ENCODE results near the gene RBM17. TPM values are rescaled to one million over a fixed set of nuclear protein-coding genes. Genes with fewer than 3 reads are reported as not detected.

Gene RBM17
- total RNA-seq, 3 donors from 2014 or later: 231 to 261 (median 237) TPM

DNA sequence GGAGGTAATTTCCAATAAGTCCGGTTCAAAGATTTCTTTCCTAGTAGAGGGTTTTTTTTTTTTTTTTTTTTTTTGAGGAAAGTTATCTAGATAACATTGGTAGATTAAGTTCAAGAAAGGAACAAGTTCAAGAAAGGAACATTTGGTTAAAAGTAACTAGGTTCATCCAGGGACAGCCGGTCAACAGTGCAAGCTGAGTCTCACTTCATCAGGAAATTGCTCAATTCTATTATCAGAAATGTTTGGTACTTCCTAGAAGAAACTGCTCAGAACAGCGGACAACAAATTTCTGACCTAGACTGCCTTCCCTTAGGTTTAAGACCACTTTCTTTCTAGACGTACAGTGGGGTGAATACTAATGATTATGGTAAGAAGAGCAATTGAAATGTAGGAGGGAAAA, 23.0 kb upstream of the RBM17 start:
- DNase-seq: no peak
- Mint-ChIP-seq H3K4me1 (ENCODE audit: low read depth) (peaks cover 70% of the 10 kb centered on the region), H3K9me3 (no peaks in the 10 kb centered on the region), H3K4me3 (peak overlapping the region; percentile 5), H3K36me3 (ENCODE audit: insufficient read depth) (peaks cover 8% of the 10 kb centered on the region), H3K27me3 (ENCODE audit: low read depth) (no peaks in the 10 kb centered on the region)
- no peak for ATAC-seq

DNA sequence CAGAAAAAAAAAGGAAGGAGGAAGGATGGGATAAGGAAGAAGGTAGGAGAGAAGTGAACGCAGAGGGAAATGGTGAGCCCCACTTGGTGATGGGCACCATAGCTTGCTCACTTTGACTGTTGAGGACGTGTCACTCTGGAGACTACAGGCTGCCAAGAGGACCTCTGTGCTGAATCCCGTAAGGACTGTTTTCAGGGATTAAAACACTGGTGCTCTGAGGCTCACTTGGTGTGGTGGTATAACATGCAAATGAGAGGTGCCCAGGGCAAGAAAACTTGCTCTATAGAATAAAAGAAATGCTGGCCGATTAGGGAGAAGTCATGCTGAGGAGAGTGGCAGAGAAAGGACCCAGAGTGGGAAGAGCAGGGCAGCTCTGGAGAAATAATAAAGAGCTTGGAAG, 21.4 kb upstream of the RBM17 start:
- ATAC-seq (no peak), DNase-seq (no peak)
- Mint-ChIP-seq H3K27me3 (ENCODE audit: low read depth) (no peaks in the 10 kb centered on the region), H3K36me3 (ENCODE audit: insufficient read depth) (peaks cover 3% of the 10 kb centered on the region), H3K9me3 (no peaks in the 10 kb centered on the region), H3K4me1 (ENCODE audit: low read depth) (peaks cover 84% of the 10 kb centered on the region), H3K4me3 (no peak overlapping the region)

- Mint-ChIP-seq H3K36me3 (ENCODE audit: insufficient read depth) (peaks cover 3% of the 10 kb centered on the region), H3K4me3 (peak overlapping the region; percentile 37), H3K9me3 (no peaks in the 10 kb centered on the region), H3K4me1 (ENCODE audit: low read depth) (peaks cover 84% of the 10 kb centered on the region), H3K27me3 (ENCODE audit: low read depth) (no peaks in the 10 kb centered on the region)
- DNase-seq (no peak), ATAC-seq (no peak)
Measured at GRCh38 chr10:6068006-6068405, 20.8 kb upstream of the RBM17 start.

GRCh38 chr10:6068422-6068821, 20.4 kb upstream of the RBM17 start:
- Mint-ChIP-seq H3K36me3 (ENCODE audit: insufficient read depth) (peaks cover 3% of the 10 kb centered on the region), H3K4me3 (peak overlapping the region; percentile 37), H3K27me3 (ENCODE audit: low read depth) (no peaks in the 10 kb centered on the region), H3K4me1 (ENCODE audit: low read depth) (peaks cover 87% of the 10 kb centered on the region), H3K9me3 (no peaks in the 10 kb centered on the region)
- ATAC-seq (peak in 1 of 2 donors; percentile 36), DNase-seq (no peak)

GRCh38 chr10:6069081-6069931, 19.5 kb upstream of the RBM17 start:
- Mint-ChIP-seq H3K9me3 (no peaks in the 10 kb centered on the region), H3K27me3 (ENCODE audit: low read depth) (no peaks in the 10 kb centered on the region), H3K36me3 (ENCODE audit: insufficient read depth) (peaks cover 3% of the 10 kb centered on the region), H3K4me1 (ENCODE audit: low read depth) (peaks cover 93% of the 10 kb centered on the region), H3K4me3 (peak overlapping the region; percentile 60)
- no peak for DNase-seq
- peak; percentile 26 to 42 for ATAC-seq

GRCh38 chr10:6070660-6071059, 18.2 kb upstream of the RBM17 start:
- DNase-seq: peak; percentile 64
- H3K36me3 Mint-ChIP-seq (ENCODE audit: insufficient read depth): peaks cover 3% of the 10 kb centered on the region
- peaks cover 92% of the 10 kb centered on the region for H3K4me1 Mint-ChIP-seq (ENCODE audit: low read depth)
- peak overlapping the region; percentile 66 for H3K4me3 Mint-ChIP-seq
- no peaks in the 10 kb centered on the region for H3K9me3 Mint-ChIP-seq
- no peaks in the 10 kb centered on the region for H3K27me3 Mint-ChIP-seq (ENCODE audit: low read depth)
- peak; percentile 61 to 66 for ATAC-seq

DNA sequence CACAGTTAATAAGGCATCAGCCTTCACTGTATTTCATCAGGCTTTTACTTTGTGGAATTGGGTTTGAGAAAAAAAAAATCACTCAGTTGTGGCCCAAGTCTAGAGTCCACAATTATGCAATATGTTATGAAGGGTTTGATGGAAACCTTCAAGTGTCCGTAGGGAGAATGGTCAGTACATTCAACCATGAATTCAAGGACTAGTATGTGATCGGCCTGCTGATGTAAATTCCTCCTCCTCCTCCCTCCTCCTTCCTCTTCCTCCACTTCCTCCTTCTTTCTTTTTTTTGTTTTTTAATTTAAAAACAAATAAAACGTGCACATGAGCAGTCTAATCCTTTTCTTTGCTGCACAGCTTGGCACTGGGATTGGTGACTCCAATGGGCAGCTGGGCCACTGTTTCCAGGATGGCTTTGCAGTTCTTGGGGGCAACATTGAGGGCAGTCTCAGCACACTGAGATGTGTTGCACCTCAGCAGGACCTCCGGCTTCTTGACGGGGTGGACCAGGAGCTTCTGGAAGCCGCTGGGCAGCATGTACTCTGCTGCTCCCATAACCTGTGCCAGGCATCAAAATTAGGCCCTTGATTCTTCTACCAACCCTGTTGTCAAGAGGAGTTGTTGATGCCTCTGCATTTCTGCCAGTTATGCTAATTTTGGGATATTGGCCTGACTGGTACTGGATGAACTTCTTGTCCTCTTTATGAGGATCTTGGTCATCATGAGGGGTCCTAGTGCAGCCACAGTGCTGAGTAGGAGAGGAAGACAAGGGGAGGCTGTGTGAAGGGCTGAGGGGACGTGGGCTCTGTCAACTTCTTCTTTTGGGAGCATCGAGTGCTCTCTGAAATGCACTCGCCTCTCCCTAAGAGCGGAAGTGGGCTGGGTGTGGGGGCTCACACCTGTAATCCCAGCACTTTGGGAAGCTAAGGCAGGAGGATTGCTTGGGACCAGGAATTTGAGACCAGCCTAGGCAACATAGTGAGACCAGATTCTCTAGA, 17.4 kb upstream of the RBM17 start:
- Mint-ChIP-seq H3K4me3 (peak overlapping the region; percentile 35), H3K36me3 (ENCODE audit: insufficient read depth) (peaks cover 3% of the 10 kb centered on the region), H3K27me3 (ENCODE audit: low read depth) (no peaks in the 10 kb centered on the region), H3K9me3 (no peaks in the 10 kb centered on the region), H3K4me1 (ENCODE audit: low read depth) (peaks cover 84% of the 10 kb centered on the region)
- ATAC-seq: no peak
- DNase-seq: no peak

DNA sequence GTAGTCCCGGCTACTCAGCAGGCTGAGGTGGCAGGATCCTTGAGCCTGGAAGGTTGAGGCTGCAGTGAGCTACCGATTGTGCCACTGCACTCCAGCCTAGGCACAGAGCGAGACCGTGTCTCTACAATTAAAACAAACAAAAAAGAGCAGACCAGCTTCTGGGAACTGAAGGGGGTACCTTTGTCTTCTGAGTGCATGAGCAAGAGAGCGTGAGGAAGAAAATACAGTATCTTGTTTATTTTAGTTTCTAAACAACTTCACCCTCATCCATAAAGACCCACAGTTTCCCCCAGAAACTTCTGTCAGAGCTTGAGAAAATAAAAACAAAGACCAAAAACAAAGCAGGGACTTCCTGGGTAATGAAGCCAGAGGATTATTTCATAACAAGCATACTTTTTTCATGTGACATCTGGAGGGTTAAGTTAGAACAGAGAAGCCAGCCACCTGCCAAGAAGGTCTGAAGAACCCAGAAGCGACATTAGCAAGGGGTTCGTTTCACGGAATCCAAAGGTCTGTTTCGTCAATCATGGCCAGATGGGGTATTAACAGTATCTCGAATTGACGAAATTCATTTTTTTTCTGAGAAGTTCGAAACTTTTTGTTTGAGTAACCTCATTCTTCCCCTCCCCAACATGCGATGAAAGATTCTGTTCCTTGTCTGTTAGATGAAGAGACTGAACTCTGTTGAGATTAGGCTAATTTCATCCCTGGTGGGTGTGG, 16.5 kb upstream of the RBM17 start:
- Mint-ChIP-seq H3K27me3 (ENCODE audit: low read depth) (no peaks in the 10 kb centered on the region), H3K4me3 (peak overlapping the region; percentile 61), H3K4me1 (ENCODE audit: low read depth) (peaks cover 76% of the 10 kb centered on the region), H3K9me3 (no peaks in the 10 kb centered on the region), H3K36me3 (ENCODE audit: insufficient read depth) (peaks cover 3% of the 10 kb centered on the region)
- ATAC-seq (peak; percentile 42), DNase-seq (no peak)

DNA sequence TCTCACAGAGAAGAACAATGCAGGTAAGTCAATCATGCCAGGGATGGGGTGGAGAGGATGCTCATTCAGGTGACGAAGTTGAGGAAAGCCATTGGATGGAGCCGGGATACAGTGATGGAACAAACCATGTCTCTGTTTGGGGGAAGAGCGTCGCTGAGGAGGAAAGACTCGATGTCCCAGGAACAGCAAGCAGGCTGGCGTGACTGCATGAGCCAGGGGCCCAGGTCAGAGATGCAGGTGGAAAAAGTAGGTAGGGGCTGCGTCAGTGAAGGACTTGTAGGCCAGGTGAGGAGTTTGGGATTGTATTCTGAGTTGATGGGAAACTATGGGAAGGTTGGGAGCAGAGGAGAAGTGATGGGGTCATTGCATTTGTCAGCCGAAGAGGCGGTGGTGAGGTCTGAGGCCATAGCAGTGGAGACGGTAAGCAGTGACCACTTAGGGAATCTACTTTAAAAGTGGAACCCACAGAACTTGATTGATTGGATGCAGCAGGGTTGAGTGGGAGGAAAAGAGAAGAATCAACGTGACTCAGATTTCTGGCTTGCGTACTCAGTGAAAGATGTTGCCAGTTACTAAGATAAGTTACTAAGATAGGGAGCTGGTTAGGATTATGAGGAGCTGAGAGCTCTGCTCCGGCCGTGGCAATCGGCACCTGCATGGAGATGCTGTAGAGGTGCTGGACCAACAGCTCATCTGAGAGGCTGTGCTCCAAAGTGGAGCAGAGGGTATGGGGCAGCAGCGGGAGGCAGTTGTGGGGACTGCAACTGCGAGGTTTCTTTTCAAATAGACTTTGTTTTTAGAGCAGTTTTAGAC, 14.1 kb upstream of the RBM17 start:
- H3K27me3 Mint-ChIP-seq (ENCODE audit: low read depth): no peaks in the 10 kb centered on the region
- H3K9me3 Mint-ChIP-seq: no peaks in the 10 kb centered on the region
- peaks cover 53% of the 10 kb centered on the region for H3K4me1 Mint-ChIP-seq (ENCODE audit: low read depth)
- peak overlapping the region; percentile 68 for H3K4me3 Mint-ChIP-seq
- H3K36me3 Mint-ChIP-seq (ENCODE audit: insufficient read depth): peaks cover 3% of the 10 kb centered on the region
- DNase-seq (no peak), ATAC-seq (peak; percentile 34 to 52)

DNA sequence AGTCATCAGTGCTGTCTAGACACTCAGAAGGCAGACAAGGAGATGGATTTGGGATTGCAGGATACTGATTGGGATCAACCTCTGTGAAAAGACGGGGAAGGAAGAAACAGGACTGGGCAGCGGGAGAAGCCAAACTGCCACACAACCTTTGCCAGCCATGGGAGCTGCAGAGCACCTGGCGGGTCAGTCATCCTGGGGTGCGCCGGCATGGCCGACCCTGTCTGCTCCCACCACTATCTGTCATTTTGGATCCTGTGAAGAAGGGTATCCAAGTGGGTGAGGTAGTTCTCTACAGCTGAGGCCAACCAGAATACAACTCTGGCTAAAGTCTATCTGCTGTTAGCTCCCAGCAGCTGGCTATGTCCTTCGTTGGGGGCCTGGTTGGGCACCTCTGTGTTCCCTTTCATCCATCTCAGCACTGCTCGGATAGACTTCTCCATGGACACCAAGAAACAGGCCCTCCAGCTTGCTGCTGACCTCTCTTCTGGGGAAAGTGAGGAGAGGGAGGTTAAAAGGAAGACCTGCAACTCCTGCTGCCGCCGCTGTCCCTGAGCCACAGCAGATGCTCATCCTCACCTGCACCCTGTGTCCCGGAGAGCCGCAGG, 11.7 kb upstream of the RBM17 start:
- ATAC-seq: no peak
- Mint-ChIP-seq H3K9me3 (no peaks in the 10 kb centered on the region), H3K4me3 (no peak overlapping the region), H3K36me3 (ENCODE audit: insufficient read depth) (no peaks in the 10 kb centered on the region), H3K4me1 (ENCODE audit: low read depth) (peaks cover 37% of the 10 kb centered on the region), H3K27me3 (ENCODE audit: low read depth) (no peaks in the 10 kb centered on the region)
- no peak for DNase-seq

DNA sequence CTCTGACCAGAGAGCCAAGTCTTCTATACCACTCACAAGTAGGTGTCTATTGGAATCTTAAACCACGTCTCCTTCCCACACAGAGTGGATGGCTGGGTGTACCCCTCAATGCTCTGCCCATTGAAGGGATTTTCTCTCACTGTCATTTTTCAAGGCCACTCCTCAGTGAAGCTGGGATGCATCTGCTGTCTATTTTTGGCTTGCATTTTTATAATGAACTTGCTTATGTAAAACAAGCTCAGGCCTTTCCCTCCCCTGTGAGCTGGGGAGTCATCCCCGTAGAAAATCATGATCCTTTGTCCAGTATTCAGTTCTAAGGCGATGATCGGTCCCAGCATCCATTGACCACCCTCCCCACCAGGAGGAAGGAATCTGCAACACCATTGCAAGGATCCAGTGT, 9.8 kb upstream of the RBM17 start:
- no peaks in the 10 kb centered on the region for H3K9me3 Mint-ChIP-seq
- H3K27me3 Mint-ChIP-seq (ENCODE audit: low read depth): no peaks in the 10 kb centered on the region
- no peaks in the 10 kb centered on the region for H3K36me3 Mint-ChIP-seq (ENCODE audit: insufficient read depth)
- DNase-seq: no peak
- no peak overlapping the region for H3K4me3 Mint-ChIP-seq
- no peak for ATAC-seq
- peaks cover 39% of the 10 kb centered on the region for H3K4me1 Mint-ChIP-seq (ENCODE audit: low read depth)

GRCh38 chr10:6080417-6080973, 8.3 kb upstream of the RBM17 start:
- H3K4me3 Mint-ChIP-seq: no peak overlapping the region
- H3K27me3 Mint-ChIP-seq (ENCODE audit: low read depth): no peaks in the 10 kb centered on the region
- DNase-seq (no peak), ATAC-seq (no peak)
- no peaks in the 10 kb centered on the region for H3K9me3 Mint-ChIP-seq
- no peaks in the 10 kb centered on the region for H3K36me3 Mint-ChIP-seq (ENCODE audit: insufficient read depth)
- peaks cover 32% of the 10 kb centered on the region for H3K4me1 Mint-ChIP-seq (ENCODE audit: low read depth)

All from activated T-cell treated with anti-CD3 and anti-CD28 coated beads, Interleukin-2, amount 50 U/mL, for 4 hours (primary cell).